Erythroblast (primary cell): ENCODE measurements around the gene TRPM6.
A peak's percentile ranks its signal among the peaks of the same experiment; 100 is the strongest.

Experiments used
- DNase-seq, 2 experiments: peaks; one replicate each; lab custom pipeline; 2025; lab: John Stamatoyannopoulos, UW
- GATA1 ChIP-seq: IDR thresholded peaks from 2 replicates; pipeline ENCODE4 v1.6.1; 2011; ENCODE audit warnings: low read depth, mild to moderate bottlenecking, control low read depth, low read length, moderate library complexity
- POLR2A ChIP-seq: IDR thresholded peaks from 2 replicates; pipeline ENCODE4 v1.6.1; 2011; ENCODE audit warnings: mild to moderate bottlenecking, low read length

TRPM6 gene

GRCh38 chr9:74821636-74822035 is 66.1 kb downstream of the TRPM6 start:
- DNase-seq = no peak
- TF ChIP-seq POLR2A (no peak), GATA1 (no peak)

DNA sequence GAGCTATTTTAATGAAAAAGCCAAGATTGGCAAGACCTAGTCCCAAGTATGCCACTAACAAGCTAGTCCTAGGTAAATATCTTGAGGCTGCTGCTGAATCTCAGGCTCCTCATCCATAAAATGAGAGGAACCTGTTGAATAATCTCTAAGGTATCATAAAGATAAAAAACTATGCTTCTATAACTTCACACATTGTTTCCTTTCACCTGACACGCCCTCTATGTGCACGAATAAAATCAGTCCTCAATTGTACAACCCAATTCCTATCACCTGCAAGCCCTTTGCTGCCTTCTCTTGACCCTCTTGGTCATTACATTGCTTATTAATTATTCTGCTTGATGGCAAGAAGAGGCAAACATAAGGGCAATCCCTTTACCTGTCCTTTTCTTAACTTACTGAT is 69.9 kb downstream of the TRPM6 start:
- TF ChIP-seq POLR2A (no peak), GATA1 (no peak)
- no peak for DNase-seq

DNA sequence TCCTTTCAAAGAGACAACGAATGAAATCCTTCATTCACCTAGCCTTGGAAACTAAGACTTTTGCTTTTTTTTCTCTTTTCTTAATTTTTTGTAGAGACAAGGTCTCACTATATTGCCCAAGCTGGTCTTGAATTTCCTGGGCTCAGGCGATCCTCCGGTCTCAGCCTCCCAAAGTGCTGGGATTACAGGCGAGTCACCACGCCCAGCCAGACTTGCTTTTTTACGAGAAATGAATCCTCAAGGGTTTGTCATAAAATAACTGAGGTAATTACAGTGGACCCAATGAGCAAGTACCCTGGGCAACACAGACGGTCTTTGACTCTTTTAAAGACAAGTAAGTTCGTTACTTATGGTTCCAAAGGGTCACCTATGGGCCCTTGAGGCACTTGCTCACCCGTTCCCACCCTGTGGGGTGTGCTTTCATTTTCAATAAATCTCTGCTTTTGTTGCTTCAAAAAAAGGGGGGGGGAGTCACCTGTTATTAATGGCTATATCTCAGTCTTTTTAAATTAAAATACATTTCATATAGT is 70.4 kb downstream of the TRPM6 start:
- DNase-seq = no peak
- TF ChIP-seq GATA1 = no peak
- TF ChIP-seq POLR2A = no peak

- DNase-seq = no peak
- TF ChIP-seq GATA1 = no peak
- no peak for TF ChIP-seq POLR2A
These were observed 77.5 kb downstream of the TRPM6 start for GRCh38 chr9:74810200-74810599.

DNA sequence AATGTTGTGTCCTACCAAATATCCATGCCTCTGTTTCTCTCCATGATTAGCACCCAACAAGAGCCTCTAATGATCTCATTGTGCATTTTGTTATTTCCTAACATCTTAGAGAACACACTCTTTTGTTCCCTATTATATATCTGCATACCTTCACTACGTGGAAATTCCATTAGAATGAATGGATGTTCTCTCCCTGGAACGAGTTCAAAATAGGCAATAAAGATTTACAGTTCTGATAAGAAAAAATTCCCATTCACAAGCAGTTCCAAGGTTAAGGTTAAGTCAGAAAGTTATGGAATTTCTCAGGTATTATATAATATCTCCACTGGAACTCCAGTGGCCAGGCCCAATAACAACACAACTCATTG is 83.7 kb downstream of the TRPM6 start:
- no peak for TF ChIP-seq POLR2A
- TF ChIP-seq GATA1 = no peak
- no peak for DNase-seq

DNA sequence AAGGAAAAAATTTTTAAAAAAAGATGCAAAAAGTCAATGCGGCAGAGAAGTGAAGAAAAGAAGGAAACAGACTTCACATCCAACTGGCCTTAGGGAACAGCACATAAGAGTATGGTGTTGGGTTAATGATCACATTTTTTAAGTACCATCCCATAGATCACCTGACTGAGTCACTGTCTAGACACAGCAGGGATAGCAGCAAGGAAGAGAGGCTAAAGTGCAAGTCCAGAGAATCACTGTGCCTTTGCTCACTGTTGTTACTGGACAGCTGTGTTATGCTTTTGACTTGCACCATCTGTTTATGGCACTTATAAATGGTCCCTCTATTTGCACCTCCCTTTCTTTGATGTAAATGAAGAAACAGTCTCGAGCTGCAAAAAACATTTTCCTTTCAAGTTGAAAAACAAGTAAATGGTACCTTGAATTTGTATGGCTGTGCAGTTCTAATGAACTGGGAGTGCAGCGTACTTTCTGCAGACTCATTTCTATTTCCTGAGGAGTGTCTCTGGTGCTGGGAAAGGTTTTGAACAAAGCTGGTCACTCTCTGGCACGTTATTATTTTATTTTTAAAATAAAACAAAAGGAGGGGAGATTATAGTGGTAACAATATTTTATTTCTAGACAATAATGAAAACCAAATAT is 84.2 kb downstream of the TRPM6 start:
- DNase-seq = no peak
- TF ChIP-seq POLR2A (no peak), GATA1 (no peak)

- no peak for DNase-seq
- no peak for TF ChIP-seq POLR2A
- no peak for TF ChIP-seq GATA1
These were observed 87.5 kb downstream of the TRPM6 start for GRCh38 chr9:74800226-74800625.

DNA sequence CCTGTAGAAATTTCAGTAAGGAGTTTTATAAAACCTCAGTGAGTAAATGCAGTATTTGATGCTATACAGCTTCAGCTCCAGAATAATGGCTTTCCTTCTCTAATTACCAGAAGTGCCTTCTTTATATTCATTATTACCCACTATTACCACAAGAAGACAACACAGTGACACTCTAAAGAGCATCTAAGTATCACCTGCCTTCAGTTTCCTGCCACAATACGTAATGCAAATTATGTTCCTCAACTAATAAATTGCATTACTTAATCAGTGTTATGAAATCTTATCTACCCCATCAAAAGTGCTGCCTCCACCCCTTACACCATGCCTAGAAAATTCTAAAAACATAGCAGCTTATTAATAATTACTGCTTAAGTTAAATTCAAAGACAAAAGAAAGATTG is 91.9 kb downstream of the TRPM6 start:
- no peak for DNase-seq
- TF ChIP-seq GATA1 = no peak
- no peak for TF ChIP-seq POLR2A

GRCh38 chr9:74795081-74795480 is 92.6 kb downstream of the TRPM6 start:
- no peak for TF ChIP-seq POLR2A
- no peak for TF ChIP-seq GATA1

GRCh38 chr9:74784506-74784905 is 103.2 kb downstream of the TRPM6 start:
- TF ChIP-seq POLR2A = no peak
- no peak for TF ChIP-seq GATA1
- DNase-seq = no peak

More at GRCh38 chr9:74795081-74795480, 92.6 kb downstream of the TRPM6 start:
- DNase-seq = no peak

GRCh38 chr9:74783408-74783807 is 104.3 kb downstream of the TRPM6 start:
- TF ChIP-seq POLR2A (no peak), GATA1 (no peak)
- DNase-seq = no peak

- no peak for TF ChIP-seq GATA1
- TF ChIP-seq POLR2A = no peak
- DNase-seq = peak; percentile 63 to 80
These were observed 110.4 kb downstream of the TRPM6 start for GRCh38 chr9:74777136-74777879.

- DNase-seq = no peak
- no peak for TF ChIP-seq POLR2A
- no peak for TF ChIP-seq GATA1
These were observed 112.3 kb downstream of the TRPM6 start for GRCh38 chr9:74775396-74775795.

GRCh38 chr9:74773886-74774479 is 113.7 kb downstream of the TRPM6 start:
- peak; percentile 78 to 88 for DNase-seq
- TF ChIP-seq GATA1 = no peak
- TF ChIP-seq POLR2A = no peak

DNA sequence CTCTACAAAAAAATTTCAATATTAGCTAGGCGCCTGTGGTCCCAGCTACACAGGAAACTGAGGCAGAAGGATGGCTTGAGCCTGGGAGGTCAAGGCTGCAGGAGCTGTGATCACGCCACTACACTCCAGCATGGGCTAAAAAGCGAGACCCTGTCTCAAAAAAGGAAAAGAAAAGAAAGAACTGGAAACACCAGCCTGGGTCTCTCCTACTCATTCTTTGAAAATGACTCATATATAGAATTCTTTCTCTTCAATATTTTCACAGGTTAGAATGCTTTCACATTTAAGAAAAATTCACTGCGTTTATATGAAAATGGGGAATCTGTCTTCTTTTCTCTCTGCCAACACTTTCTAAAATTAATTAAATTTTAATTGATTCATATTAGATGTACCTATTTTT is 115.6 kb downstream of the TRPM6 start:
- TF ChIP-seq POLR2A (no peak), GATA1 (no peak)
- DNase-seq = no peak

GRCh38 chr9:74771672-74772071 is 116.0 kb downstream of the TRPM6 start:
- TF ChIP-seq POLR2A = no peak
- no peak for TF ChIP-seq GATA1
- no peak for DNase-seq
